ENCODE results near the gene KIF6. TPM values are rescaled to one million over a fixed set of nuclear protein-coding genes. Genes with fewer than 3 reads are reported as not detected.

Gene KIF6
- total RNA-seq, 4 donors from 2014 or later = 0.10 to 0.61 (median 0.13) TPM; not detected in 1

GRCh38 chr6:39381550-39382140 lies 343.6 kb downstream of the KIF6 start:
- WGBS, 2 donors = 77 to 79% methylated on average over 5 of the region's 5 CpGs
- intact Hi-C loops (cut with DNase I; ENCODE audit: low total_unique reads) = no loop called here
- no peak overlapping the region for H3K4me3 ChIP-seq (ENCODE audit: low read depth, poor library complexity, severe bottlenecking)
- DNase-seq (ENCODE audit: low spot score in 2 of 2) = no peak
- no peak for TF ChIP-seq POLR2A (IDR thresholded peaks at IDR 0.05)
- TF ChIP-seq CTCF (IDR thresholded peaks at IDR 0.05) = no peak

- H3K4me3 ChIP-seq (ENCODE audit: low read depth, poor library complexity, severe bottlenecking) = no peak overlapping the region
- TF ChIP-seq POLR2A (IDR thresholded peaks at IDR 0.05) (no peak), CTCF (IDR thresholded peaks at IDR 0.05) (no peak)
- 70 to 80% methylated on average over 6 of the region's 6 CpGs for WGBS, 2 donors
- no peak for DNase-seq (ENCODE audit: low spot score in 2 of 2)
- intact Hi-C loops (cut with DNase I; ENCODE audit: low total_unique reads) = no loop called here
Measured at GRCh38 chr6:39380837-39381549, 344.2 kb downstream of the KIF6 start.

- no peak overlapping the region for H3K4me3 ChIP-seq (ENCODE audit: low read depth, poor library complexity, severe bottlenecking)
- no peak for DNase-seq (ENCODE audit: low spot score in 2 of 2)
- 78 to 79% methylated on average over 5 of the region's 5 CpGs for WGBS, 2 donors
- TF ChIP-seq CTCF (IDR thresholded peaks at IDR 0.05) = no peak
- no peak for TF ChIP-seq POLR2A (IDR thresholded peaks at IDR 0.05)
- intact Hi-C loops (cut with DNase I; ENCODE audit: low total_unique reads) = no loop called here
Measured at GRCh38 chr6:39378960-39379425, 346.2 kb downstream of the KIF6 start.

GRCh38 chr6:39378175-39378959 lies 346.8 kb downstream of the KIF6 start:
- WGBS, 2 donors = 79 to 86% methylated on average over 10 of the region's 10 CpGs
- TF ChIP-seq CTCF (IDR thresholded peaks at IDR 0.05) (no peak), POLR2A (IDR thresholded peaks at IDR 0.05) (no peak)
- no peak overlapping the region for H3K4me3 ChIP-seq (ENCODE audit: low read depth, poor library complexity, severe bottlenecking)
- no peak for DNase-seq (ENCODE audit: low spot score in 2 of 2)
- intact Hi-C loops (cut with DNase I; ENCODE audit: low total_unique reads) = no loop called here

- no peak overlapping the region for H3K4me3 ChIP-seq (ENCODE audit: low read depth, poor library complexity, severe bottlenecking)
- WGBS, 2 donors = 12 to 19% methylated on average over 6 of the region's 6 CpGs
- no peak for TF ChIP-seq POLR2A (IDR thresholded peaks at IDR 0.05)
- peak in 1 of 3 donors; percentile 16 for TF ChIP-seq CTCF (IDR thresholded peaks at IDR 0.05)
- peak in 1 of 2 donors; percentile 48 for DNase-seq (ENCODE audit: low spot score in 2 of 2)
- intact Hi-C loops (cut with DNase I; ENCODE audit: low total_unique reads) = no loop called here
Measured at GRCh38 chr6:39377539-39377950, 347.7 kb downstream of the KIF6 start.
